ENCODE data around the gene NF1.

NF1 gene

DNA sequence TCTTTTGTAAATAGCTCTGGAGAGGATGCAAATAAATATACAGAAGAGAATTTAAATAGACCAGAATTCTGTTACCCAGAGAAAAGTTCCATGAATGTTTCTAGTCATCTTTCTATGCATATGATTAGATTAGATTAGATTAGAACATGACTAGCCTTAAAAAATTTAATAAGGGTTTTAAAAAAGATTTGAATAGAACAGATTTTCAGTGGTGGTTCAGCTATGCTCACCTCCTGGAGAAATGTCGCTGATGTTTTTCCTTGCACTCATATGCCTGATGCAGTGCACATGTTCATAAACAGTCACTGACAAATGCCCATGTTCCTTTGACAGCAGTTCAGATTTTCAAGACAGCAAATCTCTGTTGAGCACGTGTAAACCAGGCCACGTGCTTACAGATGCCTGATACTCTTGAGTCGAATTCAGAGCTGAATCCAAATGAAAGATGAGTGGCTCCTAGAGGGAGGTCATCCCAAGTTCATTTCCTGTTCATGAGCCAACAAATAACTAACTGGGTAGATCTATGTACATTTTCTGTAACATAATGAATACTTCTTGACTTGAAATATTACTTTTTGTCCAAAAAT is 276.8 kb downstream of the NF1 start:
- POLR2A ChIA-PET = no interaction called here
- H3K4me1 ChIP-seq (ENCODE audit: control extremely low read depth in 1 of 4, control insufficient read depth in 4 of 4, insufficient read depth in 4 of 4, low read length in 3 of 4) = peaks cover 0 to 9% (median 0%) of the 10 kb centered on the region in 4 experiments
- H3K27me3 ChIP-seq (replicated peaks in 2 of 5; ENCODE audit: control insufficient read depth in 4 of 5, insufficient read depth in 5 of 5, low read length in 4 of 5) = no peaks in the 10 kb centered on the region
- H3K36me3 ChIP-seq (ENCODE audit: control insufficient read depth in 4 of 4, insufficient read depth in 4 of 4, low read length in 3 of 4) = peaks cover 6 to 15% (median 11%) of the 10 kb centered on the region in 4 experiments
- no peaks in the 10 kb centered on the region for H3K9me3 ChIP-seq (ENCODE audit: control extremely low read depth in 1 of 5, control insufficient read depth in 4 of 5, insufficient read depth in 2 of 5, low read depth in 1 of 5, low read length in 4 of 5)
- no peak overlapping the region for H3K4me3 ChIP-seq (ENCODE audit: control insufficient read depth in 1 of 7, extremely low read depth in 1 of 7, insufficient read depth in 4 of 7, low read depth in 2 of 7, low read length in 6 of 7)
- H3K27ac ChIP-seq (ENCODE audit: insufficient read depth in 1 of 2, low read depth in 1 of 2, low read length in 2 of 2, poor library complexity in 1 of 2, severe bottlenecking in 2 of 2) = no peak overlapping the region
- WGBS (ENCODE audit: insufficient coverage) = 46% methylated on average over 3 of the region's 4 CpGs
- no peak for DNase-seq
- CTCF ChIA-PET = interaction anchor here (0.7 to 2.0 kb wide), 13 partner anchors 9 to 170 kb away, joined by 3 to 7 read pairs (median 4); no protein-coding TSS in a partner anchor

DNA sequence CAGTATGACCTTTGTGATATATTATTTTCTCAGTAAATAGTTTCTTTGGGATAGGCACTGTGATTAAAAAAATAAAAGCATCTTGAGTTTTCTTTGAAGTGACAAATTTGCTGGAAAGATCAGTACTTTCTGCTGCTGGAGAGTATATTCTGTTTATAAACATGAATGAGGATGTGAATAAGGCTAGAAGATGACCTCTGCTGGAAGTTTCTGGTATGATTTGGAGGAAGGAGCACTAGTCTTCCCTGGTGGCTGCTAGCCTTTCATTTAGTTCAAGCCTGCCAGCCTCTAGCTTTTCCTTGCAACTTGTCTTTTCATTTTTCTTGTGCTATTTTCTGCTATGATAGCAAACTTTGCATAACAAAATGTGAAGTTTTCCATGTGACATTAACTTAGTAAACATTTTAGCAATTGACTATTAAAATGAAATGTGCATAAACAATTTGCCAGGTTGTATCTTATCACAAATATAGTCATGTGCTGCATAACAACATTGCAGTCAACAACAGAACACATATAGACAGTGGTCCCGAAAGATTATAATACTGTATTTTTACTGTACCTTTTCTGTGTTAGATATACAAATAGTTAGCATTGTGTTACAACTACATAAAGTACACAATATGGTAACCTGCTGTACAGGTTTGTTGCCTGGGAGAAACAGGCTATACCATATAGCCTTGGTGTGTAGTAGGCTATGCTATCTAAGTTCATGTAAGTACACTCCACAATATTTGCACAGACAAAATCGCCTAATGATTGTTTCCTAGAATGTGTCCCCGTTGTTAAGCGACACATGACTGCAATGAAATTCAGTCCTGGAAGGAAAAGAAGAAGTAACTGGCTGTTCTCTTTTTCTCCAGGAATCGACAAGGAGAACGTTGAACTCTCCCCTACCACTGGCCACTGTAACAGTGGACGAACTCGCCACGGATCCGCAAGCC is 278.6 kb downstream of the NF1 start:
- POLR2A ChIA-PET = no interaction called here
- Histone ChIP-seq H3K4me3 (ENCODE audit: control insufficient read depth in 1 of 7, extremely low read depth in 1 of 7, insufficient read depth in 4 of 7, low read depth in 2 of 7, low read length in 6 of 7) (no peak overlapping the region), H3K9me3 (ENCODE audit: control extremely low read depth in 1 of 5, control insufficient read depth in 4 of 5, insufficient read depth in 2 of 5, low read depth in 1 of 5, low read length in 4 of 5) (no peaks in the 10 kb centered on the region), H3K27ac (ENCODE audit: insufficient read depth in 1 of 2, low read depth in 1 of 2, low read length in 2 of 2, poor library complexity in 1 of 2, severe bottlenecking in 2 of 2) (no peak overlapping the region), H3K27me3 (replicated peaks in 2 of 5; ENCODE audit: control insufficient read depth in 4 of 5, insufficient read depth in 5 of 5, low read length in 4 of 5) (no peaks in the 10 kb centered on the region), H3K36me3 (ENCODE audit: control insufficient read depth in 4 of 4, insufficient read depth in 4 of 4, low read length in 3 of 4) (peaks cover 5 to 11% (median 9%) of the 10 kb centered on the region in 4 experiments), H3K4me1 (ENCODE audit: control extremely low read depth in 1 of 4, control insufficient read depth in 4 of 4, insufficient read depth in 4 of 4, low read length in 3 of 4) (peaks cover 0 to 9% (median 0%) of the 10 kb centered on the region in 4 experiments)
- CTCF ChIA-PET = interaction anchor here (0.6 to 2.0 kb wide), 16 partner anchors 9 to 553 kb away, joined by 3 to 7 read pairs (median 3); no protein-coding TSS in a partner anchor
- 97% methylated on average over 9 of the region's 10 CpGs for WGBS (ENCODE audit: insufficient coverage)
- DNase-seq = peak; percentile 57 to 82 (median 79)

DNA sequence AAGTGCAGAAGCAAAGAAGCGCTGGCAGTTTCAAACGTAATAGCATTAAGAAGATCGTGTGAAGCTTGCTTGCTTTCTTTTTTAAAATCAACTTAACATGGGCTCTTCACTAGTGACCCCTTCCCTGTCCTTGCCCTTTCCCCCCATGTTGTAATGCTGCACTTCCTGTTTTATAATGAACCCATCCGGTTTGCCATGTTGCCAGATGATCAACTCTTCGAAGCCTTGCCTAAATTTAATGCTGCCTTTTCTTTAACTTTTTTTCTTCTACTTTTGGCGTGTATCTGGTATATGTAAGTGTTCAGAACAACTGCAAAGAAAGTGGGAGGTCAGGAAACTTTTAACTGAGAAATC is 279.3 kb downstream of the NF1 start:
- no peak for DNase-seq
- no peak overlapping the region for H3K4me3 ChIP-seq (ENCODE audit: control insufficient read depth in 1 of 7, extremely low read depth in 1 of 7, insufficient read depth in 4 of 7, low read depth in 2 of 7, low read length in 6 of 7)
- H3K4me1 ChIP-seq (ENCODE audit: control extremely low read depth in 1 of 4, control insufficient read depth in 4 of 4, insufficient read depth in 4 of 4, low read length in 3 of 4) = peaks cover 0 to 9% (median 0%) of the 10 kb centered on the region in 4 experiments
- ChIA-PET CTCF (interaction anchor here (0.9 to 1.3 kb wide), 2 partner anchors 30 to 107 kb away, joined by 3 read pairs; no protein-coding TSS in a partner anchor), POLR2A (no interaction called here)
- peaks cover 5 to 13% (median 10%) of the 10 kb centered on the region in 4 experiments for H3K36me3 ChIP-seq (ENCODE audit: control insufficient read depth in 4 of 4, insufficient read depth in 4 of 4, low read length in 3 of 4)
- H3K9me3 ChIP-seq (ENCODE audit: control extremely low read depth in 1 of 5, control insufficient read depth in 4 of 5, insufficient read depth in 2 of 5, low read depth in 1 of 5, low read length in 4 of 5) = no peaks in the 10 kb centered on the region
- H3K27ac ChIP-seq (ENCODE audit: insufficient read depth in 1 of 2, low read depth in 1 of 2, low read length in 2 of 2, poor library complexity in 1 of 2, severe bottlenecking in 2 of 2) = no peak overlapping the region
- H3K27me3 ChIP-seq (replicated peaks in 2 of 5; ENCODE audit: control insufficient read depth in 4 of 5, insufficient read depth in 5 of 5, low read length in 4 of 5) = no peaks in the 10 kb centered on the region
- 89% methylated on average over 6 of the region's 6 CpGs for WGBS (ENCODE audit: insufficient coverage)

DNA sequence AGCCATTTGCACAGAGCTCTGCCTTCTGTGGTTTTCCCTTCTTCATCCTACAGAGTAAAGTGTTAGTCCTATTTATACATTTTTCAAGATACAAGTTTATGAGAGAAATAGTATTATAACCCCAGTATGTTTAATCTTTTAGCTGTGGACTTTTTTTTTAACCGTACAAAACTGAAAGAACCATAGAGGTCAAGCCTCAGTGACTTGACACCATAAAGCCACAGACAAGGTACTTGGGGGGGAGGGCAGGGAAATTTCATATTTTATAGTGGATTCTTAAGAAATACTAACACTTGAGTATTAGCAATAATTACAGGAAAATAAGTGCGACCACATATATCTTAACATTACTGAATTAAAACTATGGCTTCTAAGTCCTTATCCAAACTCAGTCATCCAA is 279.7 kb downstream of the NF1 start:
- Histone ChIP-seq H3K27ac (ENCODE audit: insufficient read depth in 1 of 2, low read depth in 1 of 2, low read length in 2 of 2, poor library complexity in 1 of 2, severe bottlenecking in 2 of 2) (no peak overlapping the region), H3K27me3 (replicated peaks in 2 of 5; ENCODE audit: control insufficient read depth in 4 of 5, insufficient read depth in 5 of 5, low read length in 4 of 5) (no peaks in the 10 kb centered on the region), H3K9me3 (ENCODE audit: control extremely low read depth in 1 of 5, control insufficient read depth in 4 of 5, insufficient read depth in 2 of 5, low read depth in 1 of 5, low read length in 4 of 5) (no peaks in the 10 kb centered on the region), H3K4me1 (ENCODE audit: control extremely low read depth in 1 of 4, control insufficient read depth in 4 of 4, insufficient read depth in 4 of 4, low read length in 3 of 4) (peaks cover 0 to 9% (median 0%) of the 10 kb centered on the region in 4 experiments), H3K36me3 (ENCODE audit: control insufficient read depth in 4 of 4, insufficient read depth in 4 of 4, low read length in 3 of 4) (peaks cover 5 to 13% (median 8%) of the 10 kb centered on the region in 4 experiments), H3K4me3 (ENCODE audit: control insufficient read depth in 1 of 7, extremely low read depth in 1 of 7, insufficient read depth in 4 of 7, low read depth in 2 of 7, low read length in 6 of 7) (no peak overlapping the region)
- ChIA-PET CTCF (interaction anchor here (0.9 to 1.5 kb wide), 3 partner anchors 30 to 108 kb away, joined by 3 read pairs; no protein-coding TSS in a partner anchor), POLR2A (no interaction called here)
- WGBS (ENCODE audit: insufficient coverage) = no CpG with 5 or more reads among the region's 2 CpGs
- DNase-seq = no peak

DNA sequence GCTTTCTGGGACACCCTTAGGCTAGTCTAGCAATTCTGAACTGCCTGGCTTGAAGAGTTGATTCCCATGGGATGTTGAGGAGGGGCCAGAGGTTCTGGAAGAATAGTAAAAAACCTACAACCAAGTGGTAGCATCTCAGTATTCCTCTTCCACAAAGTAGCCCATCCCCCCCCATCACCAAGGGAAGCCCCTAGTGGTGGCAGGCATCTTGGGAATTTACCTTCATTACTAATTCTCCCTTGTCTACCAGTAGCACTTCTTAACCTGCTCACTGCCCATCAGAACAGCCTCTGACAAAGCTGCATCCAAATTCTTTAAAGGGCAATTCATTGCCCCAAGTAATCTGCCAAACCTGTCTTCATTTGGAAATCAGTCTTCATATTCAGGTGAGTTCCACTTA is 283.9 kb downstream of the NF1 start:
- DNase-seq = peak in 1 of 3 donors; percentile 10
- Histone ChIP-seq H3K36me3 (ENCODE audit: control insufficient read depth in 4 of 4, insufficient read depth in 4 of 4, low read length in 3 of 4) (peaks cover 5 to 13% (median 7%) of the 10 kb centered on the region in 4 experiments), H3K4me3 (ENCODE audit: control insufficient read depth in 1 of 7, extremely low read depth in 1 of 7, insufficient read depth in 4 of 7, low read depth in 2 of 7, low read length in 6 of 7) (no peak overlapping the region), H3K9me3 (ENCODE audit: control extremely low read depth in 1 of 5, control insufficient read depth in 4 of 5, insufficient read depth in 2 of 5, low read depth in 1 of 5, low read length in 4 of 5) (no peaks in the 10 kb centered on the region), H3K27ac (ENCODE audit: insufficient read depth in 1 of 2, low read depth in 1 of 2, low read length in 2 of 2, poor library complexity in 1 of 2, severe bottlenecking in 2 of 2) (no peak overlapping the region), H3K27me3 (replicated peaks in 2 of 5; ENCODE audit: control insufficient read depth in 4 of 5, insufficient read depth in 5 of 5, low read length in 4 of 5) (no peaks in the 10 kb centered on the region), H3K4me1 (ENCODE audit: control extremely low read depth in 1 of 4, control insufficient read depth in 4 of 4, insufficient read depth in 4 of 4, low read length in 3 of 4) (peaks cover 0 to 5% (median 0%) of the 10 kb centered on the region in 4 experiments)
- CTCF ChIA-PET = interaction anchor here (0.7 to 2.5 kb wide), 6 partner anchors 10 to 150 kb away, joined by 3 to 10 read pairs (median 4); no protein-coding TSS in a partner anchor
- POLR2A ChIA-PET = no interaction called here

DNA sequence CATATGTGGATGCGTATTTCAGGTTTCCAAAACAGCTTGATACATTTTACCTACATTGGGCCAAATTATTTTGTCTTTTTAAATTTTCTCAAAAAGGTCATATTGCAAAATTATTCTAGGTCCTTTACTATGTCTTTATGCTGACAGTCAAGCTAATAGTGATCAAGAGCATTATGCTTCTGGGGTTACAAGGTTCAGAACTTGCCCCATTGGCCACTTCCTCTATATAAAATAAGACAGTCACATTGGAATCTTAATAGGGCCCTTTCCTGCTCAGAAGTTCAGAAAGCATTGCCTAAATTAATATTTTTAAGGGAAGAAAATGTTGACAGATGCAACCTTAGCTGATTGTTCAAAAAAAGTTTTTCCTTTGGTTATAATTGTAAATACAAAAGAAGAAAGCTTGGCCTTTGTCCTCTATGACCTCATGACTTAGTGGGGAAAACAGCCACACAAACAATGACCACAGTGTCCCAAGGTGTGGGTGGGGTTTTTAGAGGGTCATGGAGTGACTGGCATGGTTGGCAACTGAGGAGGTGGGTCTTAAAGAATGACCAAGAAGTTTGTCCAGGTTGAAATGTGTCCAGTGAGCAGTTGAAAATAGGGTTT is 284.9 kb downstream of the NF1 start:
- no peaks in the 10 kb centered on the region for H3K9me3 ChIP-seq (ENCODE audit: control extremely low read depth in 1 of 5, control insufficient read depth in 4 of 5, insufficient read depth in 2 of 5, low read depth in 1 of 5, low read length in 4 of 5)
- H3K4me1 ChIP-seq (ENCODE audit: control extremely low read depth in 1 of 4, control insufficient read depth in 4 of 4, insufficient read depth in 4 of 4, low read length in 3 of 4) = no peaks in the 10 kb centered on the region
- H3K27me3 ChIP-seq (replicated peaks in 2 of 5; ENCODE audit: control insufficient read depth in 4 of 5, insufficient read depth in 5 of 5, low read length in 4 of 5) = no peaks in the 10 kb centered on the region
- ChIA-PET CTCF (interaction anchor here (1.2 to 2.5 kb wide), 3 partner anchors 10 to 149 kb away, joined by 3 to 10 read pairs (median 4); no protein-coding TSS in a partner anchor), POLR2A (no interaction called here)
- no peak overlapping the region for H3K27ac ChIP-seq (ENCODE audit: insufficient read depth in 1 of 2, low read depth in 1 of 2, low read length in 2 of 2, poor library complexity in 1 of 2, severe bottlenecking in 2 of 2)
- H3K36me3 ChIP-seq (ENCODE audit: control insufficient read depth in 4 of 4, insufficient read depth in 4 of 4, low read length in 3 of 4) = peaks cover 2 to 5% (median 4%) of the 10 kb centered on the region in 4 experiments
- no peak for DNase-seq
- H3K4me3 ChIP-seq (ENCODE audit: control insufficient read depth in 1 of 7, extremely low read depth in 1 of 7, insufficient read depth in 4 of 7, low read depth in 2 of 7, low read length in 6 of 7) = no peak overlapping the region
- no CpG with 5 or more reads among the region's 1 CpG for WGBS (ENCODE audit: insufficient coverage)

Measured in common myeloid progenitor, CD34-positive (primary cell).